ENCODE data around the gene EFNA3. TPM values are rescaled to one million over a fixed set of nuclear protein-coding genes. Genes with fewer than 3 reads are reported as not detected.

Gene EFNA3
- total RNA-seq, 1 experiment from 2014 or later = 12.5 TPM

DNA sequence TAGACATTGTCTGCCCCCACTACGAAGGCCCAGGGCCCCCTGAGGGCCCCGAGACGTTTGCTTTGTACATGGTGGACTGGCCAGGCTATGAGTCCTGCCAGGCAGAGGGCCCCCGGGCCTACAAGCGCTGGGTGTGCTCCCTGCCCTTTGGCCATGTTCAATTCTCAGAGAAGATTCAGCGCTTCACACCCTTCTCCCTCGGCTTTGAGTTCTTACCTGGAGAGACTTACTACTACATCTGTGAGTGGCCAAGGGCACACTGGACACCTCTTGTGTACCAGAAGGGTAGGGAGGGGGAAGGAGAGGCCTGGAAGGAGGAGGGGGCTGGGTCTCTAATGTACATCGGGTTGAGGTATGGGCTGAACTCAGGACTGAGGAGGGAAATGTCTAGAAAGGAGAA lies 11.9 kb upstream of the EFNA3 start (continued):
- TF ChIP-seq ZNF317 (CRISPR knock-in tag; IDR thresholded peaks at IDR 0.05; ENCODE audit: borderline replicate concordance, low read depth) (no peak), CREM (CRISPR knock-in tag; IDR thresholded peaks at IDR 0.05) (no peak)

GRCh38 chr1:155068599-155068998 lies 10.0 kb upstream of the EFNA3 start:
- Mint-ChIP-seq H3K4me3 (no peak overlapping the region), H3K4me1 (peaks cover 47% of the 10 kb centered on the region), H3K9me3 (no peaks in the 10 kb centered on the region), H3K27ac (peak overlapping the region; percentile 21; the same call in 1 of the 2 replicates), H3K36me3 (peaks cover 24% of the 10 kb centered on the region), H3K27me3 (ENCODE audit: low read depth) (peaks cover 19% of the 10 kb centered on the region)
- CTCF ChIA-PET = interaction anchor here (1.2 to 2.1 kb wide), 2 partner anchors 17 kb away, joined by 5 to 12 read pairs; partner anchors contain the start of gene ADAM15
- TF ChIP-seq ETV6 (CRISPR knock-in tag; IDR thresholded peaks at IDR 0.05) = no peak
- no peak for TF ChIP-seq FOXP1 (CRISPR knock-in tag; IDR thresholded peaks at IDR 0.05; ENCODE audit: borderline replicate concordance)
- TF ChIP-seq, protein P1, sequence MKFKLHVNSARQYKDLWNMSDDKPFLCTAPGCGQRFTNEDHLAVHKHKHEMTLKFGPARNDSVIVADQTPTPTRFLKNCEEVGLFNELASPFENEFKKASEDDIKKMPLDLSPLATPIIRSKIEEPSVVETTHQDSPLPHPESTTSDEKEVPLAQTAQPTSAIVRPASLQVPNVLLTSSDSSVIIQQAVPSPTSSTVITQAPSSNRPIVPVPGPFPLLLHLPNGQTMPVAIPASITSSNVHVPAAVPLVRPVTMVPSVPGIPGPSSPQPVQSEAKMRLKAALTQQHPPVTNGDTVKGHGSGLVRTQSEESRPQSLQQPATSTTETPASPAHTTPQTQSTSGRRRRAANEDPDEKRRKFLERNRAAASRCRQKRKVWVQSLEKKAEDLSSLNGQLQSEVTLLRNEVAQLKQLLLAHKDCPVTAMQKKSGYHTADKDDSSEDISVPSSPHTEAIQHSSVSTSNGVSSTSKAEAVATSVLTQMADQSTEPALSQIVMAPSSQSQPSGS (CRISPR knock-in tag; IDR thresholded peaks at IDR 0.05; ENCODE audit: borderline replicate concordance, low read depth) = no peak
- DNase-seq (ENCODE audit: low spot score) (no peak), ATAC-seq (no peak)
- POLR2A ChIA-PET = no interaction called here

DNA sequence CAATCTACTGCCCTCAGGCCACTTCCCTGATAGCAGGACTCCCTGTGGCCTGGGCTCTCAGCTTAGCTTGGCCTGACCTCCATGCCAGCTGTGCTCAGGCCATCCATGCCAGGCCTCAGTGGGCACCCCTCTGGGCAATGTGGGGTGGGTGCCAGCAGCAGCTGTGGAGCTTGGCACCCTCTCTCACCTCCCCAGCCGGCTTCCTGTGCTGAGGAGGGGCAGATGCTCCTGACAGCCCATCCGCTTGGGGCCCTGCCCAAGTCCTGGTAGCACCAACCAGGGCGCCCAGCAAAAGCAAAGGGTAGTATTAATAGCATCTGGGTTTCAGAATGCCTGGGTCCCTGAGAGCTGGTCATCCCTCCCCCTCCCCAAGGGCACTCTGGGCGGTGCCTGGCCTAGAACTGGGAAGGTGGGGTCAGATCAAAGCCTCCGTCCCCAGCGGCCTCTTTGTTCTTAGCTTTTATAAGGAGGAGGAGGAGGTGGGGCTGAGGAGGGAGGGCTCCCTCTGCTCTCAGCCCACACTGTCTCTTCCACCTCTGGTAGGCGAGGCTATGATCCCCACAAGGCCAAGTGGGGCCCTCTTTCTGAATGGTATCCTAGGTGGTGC lies 9.0 kb upstream of the EFNA3 start:
- ChIA-PET CTCF (interaction anchor here (0.6 to 4.8 kb wide), 19 partner anchors 8 to 114 kb away, joined by 3 to 62 read pairs (median 9); partner anchors contain the start of genes ADAM15, KRTCAP2 and PBXIP1), POLR2A (interaction anchor here (0.6 to 2.1 kb wide), 5 partner anchors 11 to 454 kb away, joined by 3 to 10 read pairs (median 5); no protein-coding TSS in a partner anchor)
- peaks cover 44% of the 10 kb centered on the region for H3K4me1 Mint-ChIP-seq
- H3K4me3 Mint-ChIP-seq = peak overlapping the region; percentile 75
- H3K36me3 Mint-ChIP-seq = peaks cover 24% of the 10 kb centered on the region
- no peaks in the 10 kb centered on the region for H3K9me3 Mint-ChIP-seq
- ATAC-seq = peak; percentile 10
- no peak overlapping the region for H3K27ac Mint-ChIP-seq
- peaks cover 23% of the 10 kb centered on the region for H3K27me3 Mint-ChIP-seq (ENCODE audit: low read depth)
- DNase-seq (ENCODE audit: low spot score) = no peak
- TF ChIP-seq SMAD3 (CRISPR knock-in tag; IDR thresholded peaks at IDR 0.05; ENCODE audit: borderline replicate concordance) = no peak
- no peak for TF ChIP-seq KAT7 (CRISPR knock-in tag; IDR thresholded peaks at IDR 0.05; ENCODE audit: borderline replicate concordance)
- TF ChIP-seq USF2 (CRISPR knock-in tag; IDR thresholded peaks at IDR 0.05) = no peak
- TF ChIP-seq ZNF423 (CRISPR knock-in tag; IDR thresholded peaks at IDR 0.05) = no peak
- no peak for TF ChIP-seq E2F4 (CRISPR knock-in tag; IDR thresholded peaks at IDR 0.05; ENCODE audit: borderline replicate concordance, low read depth)
- TF ChIP-seq, protein P2, sequence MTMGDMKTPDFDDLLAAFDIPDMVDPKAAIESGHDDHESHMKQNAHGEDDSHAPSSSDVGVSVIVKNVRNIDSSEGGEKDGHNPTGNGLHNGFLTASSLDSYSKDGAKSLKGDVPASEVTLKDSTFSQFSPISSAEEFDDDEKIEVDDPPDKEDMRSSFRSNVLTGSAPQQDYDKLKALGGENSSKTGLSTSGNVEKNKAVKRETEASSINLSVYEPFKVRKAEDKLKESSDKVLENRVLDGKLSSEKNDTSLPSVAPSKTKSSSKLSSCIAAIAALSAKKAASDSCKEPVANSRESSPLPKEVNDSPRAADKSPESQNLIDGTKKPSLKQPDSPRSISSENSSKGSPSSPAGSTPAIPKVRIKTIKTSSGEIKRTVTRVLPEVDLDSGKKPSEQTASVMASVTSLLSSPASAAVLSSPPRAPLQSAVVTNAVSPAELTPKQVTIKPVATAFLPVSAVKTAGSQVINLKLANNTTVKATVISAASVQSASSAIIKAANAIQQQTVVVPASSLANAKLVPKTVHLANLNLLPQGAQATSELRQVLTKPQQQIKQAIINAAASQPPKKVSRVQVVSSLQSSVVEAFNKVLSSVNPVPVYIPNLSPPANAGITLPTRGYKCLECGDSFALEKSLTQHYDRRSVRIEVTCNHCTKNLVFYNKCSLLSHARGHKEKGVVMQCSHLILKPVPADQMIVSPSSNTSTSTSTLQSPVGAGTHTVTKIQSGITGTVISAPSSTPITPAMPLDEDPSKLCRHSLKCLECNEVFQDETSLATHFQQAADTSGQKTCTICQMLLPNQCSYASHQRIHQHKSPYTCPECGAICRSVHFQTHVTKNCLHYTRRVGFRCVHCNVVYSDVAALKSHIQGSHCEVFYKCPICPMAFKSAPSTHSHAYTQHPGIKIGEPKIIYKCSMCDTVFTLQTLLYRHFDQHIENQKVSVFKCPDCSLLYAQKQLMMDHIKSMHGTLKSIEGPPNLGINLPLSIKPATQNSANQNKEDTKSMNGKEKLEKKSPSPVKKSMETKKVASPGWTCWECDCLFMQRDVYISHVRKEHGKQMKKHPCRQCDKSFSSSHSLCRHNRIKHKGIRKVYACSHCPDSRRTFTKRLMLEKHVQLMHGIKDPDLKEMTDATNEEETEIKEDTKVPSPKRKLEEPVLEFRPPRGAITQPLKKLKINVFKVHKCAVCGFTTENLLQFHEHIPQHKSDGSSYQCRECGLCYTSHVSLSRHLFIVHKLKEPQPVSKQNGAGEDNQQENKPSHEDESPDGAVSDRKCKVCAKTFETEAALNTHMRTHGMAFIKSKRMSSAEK (CRISPR knock-in tag; IDR thresholded peaks at IDR 0.05; ENCODE audit: borderline replicate concordance) = no peak
- TF ChIP-seq, protein P3, sequence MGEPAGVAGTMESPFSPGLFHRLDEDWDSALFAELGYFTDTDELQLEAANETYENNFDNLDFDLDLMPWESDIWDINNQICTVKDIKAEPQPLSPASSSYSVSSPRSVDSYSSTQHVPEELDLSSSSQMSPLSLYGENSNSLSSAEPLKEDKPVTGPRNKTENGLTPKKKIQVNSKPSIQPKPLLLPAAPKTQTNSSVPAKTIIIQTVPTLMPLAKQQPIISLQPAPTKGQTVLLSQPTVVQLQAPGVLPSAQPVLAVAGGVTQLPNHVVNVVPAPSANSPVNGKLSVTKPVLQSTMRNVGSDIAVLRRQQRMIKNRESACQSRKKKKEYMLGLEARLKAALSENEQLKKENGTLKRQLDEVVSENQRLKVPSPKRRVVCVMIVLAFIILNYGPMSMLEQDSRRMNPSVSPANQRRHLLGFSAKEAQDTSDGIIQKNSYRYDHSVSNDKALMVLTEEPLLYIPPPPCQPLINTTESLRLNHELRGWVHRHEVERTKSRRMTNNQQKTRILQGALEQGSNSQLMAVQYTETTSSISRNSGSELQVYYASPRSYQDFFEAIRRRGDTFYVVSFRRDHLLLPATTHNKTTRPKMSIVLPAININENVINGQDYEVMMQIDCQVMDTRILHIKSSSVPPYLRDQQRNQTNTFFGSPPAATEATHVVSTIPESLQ (CRISPR knock-in tag; IDR thresholded peaks at IDR 0.05) = no peak
- TF ChIP-seq, protein P4, sequence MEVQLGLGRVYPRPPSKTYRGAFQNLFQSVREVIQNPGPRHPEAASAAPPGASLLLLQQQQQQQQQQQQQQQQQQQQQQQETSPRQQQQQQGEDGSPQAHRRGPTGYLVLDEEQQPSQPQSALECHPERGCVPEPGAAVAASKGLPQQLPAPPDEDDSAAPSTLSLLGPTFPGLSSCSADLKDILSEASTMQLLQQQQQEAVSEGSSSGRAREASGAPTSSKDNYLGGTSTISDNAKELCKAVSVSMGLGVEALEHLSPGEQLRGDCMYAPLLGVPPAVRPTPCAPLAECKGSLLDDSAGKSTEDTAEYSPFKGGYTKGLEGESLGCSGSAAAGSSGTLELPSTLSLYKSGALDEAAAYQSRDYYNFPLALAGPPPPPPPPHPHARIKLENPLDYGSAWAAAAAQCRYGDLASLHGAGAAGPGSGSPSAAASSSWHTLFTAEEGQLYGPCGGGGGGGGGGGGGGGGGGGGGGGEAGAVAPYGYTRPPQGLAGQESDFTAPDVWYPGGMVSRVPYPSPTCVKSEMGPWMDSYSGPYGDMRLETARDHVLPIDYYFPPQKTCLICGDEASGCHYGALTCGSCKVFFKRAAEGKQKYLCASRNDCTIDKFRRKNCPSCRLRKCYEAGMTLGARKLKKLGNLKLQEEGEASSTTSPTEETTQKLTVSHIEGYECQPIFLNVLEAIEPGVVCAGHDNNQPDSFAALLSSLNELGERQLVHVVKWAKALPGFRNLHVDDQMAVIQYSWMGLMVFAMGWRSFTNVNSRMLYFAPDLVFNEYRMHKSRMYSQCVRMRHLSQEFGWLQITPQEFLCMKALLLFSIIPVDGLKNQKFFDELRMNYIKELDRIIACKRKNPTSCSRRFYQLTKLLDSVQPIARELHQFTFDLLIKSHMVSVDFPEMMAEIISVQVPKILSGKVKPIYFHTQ (CRISPR knock-in tag; IDR thresholded peaks at IDR 0.05) = no peak
- TF ChIP-seq, protein P5, sequence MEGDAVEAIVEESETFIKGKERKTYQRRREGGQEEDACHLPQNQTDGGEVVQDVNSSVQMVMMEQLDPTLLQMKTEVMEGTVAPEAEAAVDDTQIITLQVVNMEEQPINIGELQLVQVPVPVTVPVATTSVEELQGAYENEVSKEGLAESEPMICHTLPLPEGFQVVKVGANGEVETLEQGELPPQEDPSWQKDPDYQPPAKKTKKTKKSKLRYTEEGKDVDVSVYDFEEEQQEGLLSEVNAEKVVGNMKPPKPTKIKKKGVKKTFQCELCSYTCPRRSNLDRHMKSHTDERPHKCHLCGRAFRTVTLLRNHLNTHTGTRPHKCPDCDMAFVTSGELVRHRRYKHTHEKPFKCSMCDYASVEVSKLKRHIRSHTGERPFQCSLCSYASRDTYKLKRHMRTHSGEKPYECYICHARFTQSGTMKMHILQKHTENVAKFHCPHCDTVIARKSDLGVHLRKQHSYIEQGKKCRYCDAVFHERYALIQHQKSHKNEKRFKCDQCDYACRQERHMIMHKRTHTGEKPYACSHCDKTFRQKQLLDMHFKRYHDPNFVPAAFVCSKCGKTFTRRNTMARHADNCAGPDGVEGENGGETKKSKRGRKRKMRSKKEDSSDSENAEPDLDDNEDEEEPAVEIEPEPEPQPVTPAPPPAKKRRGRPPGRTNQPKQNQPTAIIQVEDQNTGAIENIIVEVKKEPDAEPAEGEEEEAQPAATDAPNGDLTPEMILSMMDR (IDR thresholded peaks at IDR 0.05) = no peak
- no peak for TF ChIP-seq ZNF416 (CRISPR knock-in tag; IDR thresholded peaks at IDR 0.05)
- no peak for TF ChIP-seq NFYB (CRISPR knock-in tag; conservative IDR thresholded peaks at IDR 0.05; ENCODE audit: low read depth)
- TF ChIP-seq RORB (CRISPR knock-in tag; IDR thresholded peaks at IDR 0.05) = no peak
